Urinary bladder (tissue), 4 donors: Measurements from ENCODE around the gene FRMPD2. TPM values are rescaled to one million over a fixed set of nuclear protein-coding genes. Genes with fewer than 3 reads are reported as not detected.
"Not testable (repeated sequence)": the region's sequence is repeated elsewhere in the genome, so short reads cannot be mapped to it uniquely, and the experiment has no call there.

Experiments
- DNase-seq: peaks from one replicate; pipeline ENCODE4 v3.0.0-alpha.2; 2015; ENCODE audit errors: extremely low spot score
- H3K27ac ChIP-seq: one replicate; pipeline ENCODE4 v1.5.1; 2013; ENCODE audit warnings: low read depth, mild to moderate bottlenecking, moderate library complexity
- H3K36me3 ChIP-seq: one replicate; pipeline ENCODE4 v1.6.1; 2013; ENCODE audit warnings: mild to moderate bottlenecking, moderate library complexity; ENCODE audit not compliant: insufficient read depth
- H3K4me1 ChIP-seq: one replicate; pipeline ENCODE4 v1.6.1; 2013; ENCODE audit warnings: mild to moderate bottlenecking, moderate library complexity; ENCODE audit not compliant: insufficient read depth
- H3K4me3 ChIP-seq: one replicate; pipeline ENCODE4 v1.5.1; 2013; ENCODE audit warnings: low read depth, low read length
- WGBS: extraction: QIAGEN DNeasy Blood & Tissue Kit; methylation state at CpG from one replicate; pipeline ENCODE4 v1.1.7; 2013; 5-methylcytosine and 5-hydroxymethylcytosine counted together
- polyA plus RNA-seq: library from polyadenylated mRNA; stranded (reverse); fragments of 200-250 nt; gene quantifications from one replicate; pipeline ENCODE4 v1.2.3, GENCODE V29; 2013
- total RNA-seq: library from RNA; depleted of rRNA; stranded (reverse); fragments of >200 nt; gene quantifications from one replicate; pipeline ENCODE4 v1.2.3, GENCODE V29; 2014
- donor health status: healthy with polysubstance abuse.
- donor health status: healthy.

FRMPD2 gene
- total and polyA plus RNA-seq, 2 donors: 0.10 to 1.9 TPM

DNA sequence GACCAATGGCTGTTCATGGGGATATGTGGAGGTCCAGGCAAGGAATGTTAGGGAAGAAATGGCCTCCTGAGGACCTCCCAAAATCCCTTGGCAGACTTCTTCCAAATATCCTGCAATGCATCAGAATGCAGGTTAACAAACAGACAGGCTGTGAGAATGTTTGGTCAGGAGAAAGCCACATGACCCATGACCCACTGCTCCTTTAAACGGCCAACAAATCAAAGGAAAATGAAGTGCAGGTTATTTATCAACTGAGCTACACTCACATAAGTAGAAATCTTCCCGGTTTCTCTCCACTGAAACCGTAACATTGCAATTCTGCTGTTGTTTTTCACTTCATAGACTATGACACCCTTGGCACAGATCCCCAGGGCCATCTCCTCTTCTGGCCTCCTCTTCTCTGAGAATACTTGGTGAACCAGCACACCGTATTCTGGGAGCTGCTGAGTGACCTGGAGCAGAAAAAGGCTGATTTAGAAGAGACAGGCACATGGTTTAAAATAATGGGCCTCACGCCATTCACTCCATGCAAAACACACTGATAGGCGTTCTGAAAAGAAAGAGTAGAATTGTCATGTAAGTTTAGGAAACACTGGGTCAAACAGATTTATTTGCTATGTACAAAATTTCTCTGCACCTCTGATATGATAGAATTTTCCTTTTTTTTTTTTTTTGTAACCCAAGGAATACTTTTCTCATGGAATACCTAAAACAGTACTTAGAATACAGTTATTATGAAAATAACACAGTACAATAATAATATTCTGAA lies 67.8 kb downstream of the FRMPD2 start:
- no peaks in the 10 kb centered on the region for H3K4me1 ChIP-seq
- no peak overlapping the region for H3K27ac ChIP-seq
- no peaks in the 10 kb centered on the region for H3K36me3 ChIP-seq
- H3K4me3 ChIP-seq: no peak overlapping the region
- no peak for DNase-seq
- 83% methylated on average over 6 of the region's 6 CpGs for WGBS

DNA sequence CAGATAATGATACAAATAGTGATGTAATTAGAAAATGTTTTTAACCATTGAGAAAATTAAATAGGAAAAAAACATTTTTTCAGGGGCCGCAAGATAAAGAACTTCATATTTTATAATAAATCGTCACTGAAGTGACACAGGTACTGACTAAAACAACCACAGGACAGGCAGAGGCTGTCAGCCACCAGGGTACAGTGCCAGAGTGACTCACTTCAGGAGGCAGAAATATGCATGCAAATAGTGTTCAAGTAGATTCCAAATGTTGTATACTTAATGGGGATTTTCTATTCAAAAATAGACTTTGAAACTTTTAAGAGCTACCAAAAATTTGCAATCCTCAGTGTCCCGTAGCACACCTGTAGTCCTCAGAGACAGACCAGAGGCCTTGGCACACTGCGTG lies 68.6 kb downstream of the FRMPD2 start:
- Histone ChIP-seq H3K27ac (no peak overlapping the region), H3K4me1 (no peaks in the 10 kb centered on the region), H3K36me3 (no peaks in the 10 kb centered on the region), H3K4me3 (no peak overlapping the region)
- no peak for DNase-seq
- 92% methylated on average over 4 of the region's 4 CpGs for WGBS

DNA sequence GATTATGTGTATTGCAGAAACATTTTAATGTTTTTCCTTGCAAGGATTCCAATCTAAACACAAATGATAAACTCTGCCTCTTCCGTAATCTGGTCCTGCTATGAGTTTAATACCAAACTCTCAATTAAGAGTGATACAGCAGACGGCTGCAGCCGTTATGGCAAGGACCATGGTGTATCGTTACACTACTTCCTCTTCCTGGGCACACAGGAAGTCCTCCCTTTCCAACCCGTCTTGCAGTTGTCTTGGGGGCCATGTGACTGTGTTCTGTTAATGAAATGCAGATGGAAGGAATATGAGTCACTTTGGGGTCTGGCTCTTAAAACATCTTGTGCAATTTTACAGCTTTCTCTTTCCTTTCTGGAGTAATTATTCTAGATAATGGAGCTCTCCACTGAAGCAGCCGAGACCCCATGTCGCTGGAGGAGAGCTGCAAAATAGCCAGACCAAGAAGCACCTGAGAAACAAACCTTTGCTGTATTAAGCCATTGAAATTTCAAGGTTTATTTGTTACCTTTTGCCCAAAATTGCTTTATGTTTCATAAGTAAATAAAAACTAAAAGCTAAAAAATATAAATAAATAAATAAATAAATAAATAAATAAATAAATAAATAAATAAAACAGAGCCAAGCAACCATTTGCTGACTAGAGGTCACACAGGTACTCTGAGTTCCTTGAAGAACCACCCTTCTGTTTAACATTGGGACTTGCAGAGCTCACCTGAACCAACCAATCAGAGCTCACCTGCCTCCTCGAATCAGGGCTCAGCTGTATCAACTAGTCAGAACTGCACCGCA lies 74.7 kb downstream of the FRMPD2 start:
- H3K27ac ChIP-seq: no peak overlapping the region
- no peaks in the 10 kb centered on the region for H3K36me3 ChIP-seq
- H3K4me1 ChIP-seq: no peaks in the 10 kb centered on the region
- DNase-seq: no peak
- H3K4me3 ChIP-seq: no peak overlapping the region
- WGBS: 57% methylated on average over 9 of the region's 9 CpGs

DNA sequence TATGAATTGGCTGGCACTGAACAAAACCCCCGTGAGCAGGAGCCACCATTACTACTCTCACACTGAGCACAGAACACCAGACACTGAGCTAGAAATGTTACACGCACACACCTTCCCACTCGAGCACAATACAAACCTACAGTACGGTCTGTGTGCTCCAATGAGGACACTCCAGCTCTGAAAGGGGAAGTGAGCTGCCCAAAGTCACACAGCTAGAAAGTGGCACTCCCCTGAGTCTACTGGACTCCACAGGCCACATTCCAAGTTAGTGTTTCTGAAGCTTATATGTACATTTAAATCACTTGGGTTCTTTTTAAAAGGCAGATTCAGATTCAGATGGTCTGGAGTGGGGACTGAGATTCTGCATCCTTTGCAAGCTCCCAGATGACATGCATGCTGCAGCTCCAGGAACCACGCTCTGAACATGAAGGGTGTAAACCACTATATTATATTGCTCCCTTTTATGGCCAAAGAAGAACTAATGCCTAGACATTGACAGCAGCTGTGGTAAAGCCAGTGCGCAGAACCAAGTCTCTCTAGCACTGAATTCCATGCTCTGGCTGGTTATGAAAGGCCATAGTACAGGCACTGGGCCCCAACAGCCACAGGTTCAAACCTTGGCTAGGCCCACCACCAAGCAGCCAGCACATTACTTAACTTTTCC lies 77.1 kb downstream of the FRMPD2 start:
- DNase-seq: no peak
- H3K4me1 ChIP-seq: no peaks in the 10 kb centered on the region
- H3K4me3 ChIP-seq: no peak overlapping the region
- no peaks in the 10 kb centered on the region for H3K36me3 ChIP-seq
- WGBS: 83% methylated on average over 6 of the region's 6 CpGs
- H3K27ac ChIP-seq: no peak overlapping the region

DNA sequence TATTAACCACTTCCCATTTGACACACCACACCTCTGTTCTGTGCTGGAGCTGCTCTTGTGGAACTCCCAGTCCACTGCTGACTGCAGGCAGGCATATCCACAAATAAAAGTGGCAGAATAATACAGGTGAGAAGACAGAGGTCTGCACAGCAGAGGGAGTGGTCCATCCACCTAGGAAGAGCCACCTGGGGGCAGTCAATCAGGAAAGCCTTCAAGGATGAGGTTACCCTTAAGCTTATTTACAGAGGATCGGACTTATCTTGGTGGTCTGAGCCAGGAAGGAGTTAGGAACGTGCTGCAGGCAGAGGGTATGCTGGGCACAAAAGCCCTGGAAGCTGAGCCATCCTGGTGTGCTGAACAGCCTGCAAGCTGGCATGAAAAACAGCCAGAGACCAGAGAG lies 78.7 kb downstream of the FRMPD2 start:
- no peaks in the 10 kb centered on the region for H3K4me1 ChIP-seq
- no peaks in the 10 kb centered on the region for H3K36me3 ChIP-seq
- 47% methylated on average over 2 of the region's 2 CpGs for WGBS
- no peak overlapping the region for H3K4me3 ChIP-seq
- DNase-seq: no peak
- H3K27ac ChIP-seq: no peak overlapping the region

DNA sequence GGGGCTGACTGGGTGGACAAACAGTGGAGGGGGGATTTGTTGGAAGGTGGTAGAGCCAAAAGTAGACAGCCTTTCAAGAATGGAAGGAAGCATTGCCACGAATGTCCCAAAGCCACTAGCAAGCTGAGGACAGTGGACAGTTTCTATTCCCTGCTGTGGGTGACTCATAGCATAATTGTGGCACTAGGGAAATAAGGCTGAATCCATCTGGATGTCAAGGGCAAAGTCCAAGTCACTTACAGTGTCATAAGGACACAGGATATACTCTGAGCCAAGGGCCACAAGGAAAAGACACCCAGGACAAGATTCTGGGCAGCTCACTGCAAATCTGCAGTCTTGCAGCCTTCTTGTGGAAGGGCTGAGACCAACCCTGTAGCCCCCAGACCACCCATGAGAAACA lies 79.7 kb downstream of the FRMPD2 start:
- DNase-seq: no peak
- Histone ChIP-seq H3K27ac (no peak overlapping the region), H3K36me3 (no peaks in the 10 kb centered on the region), H3K4me1 (no peaks in the 10 kb centered on the region), H3K4me3 (no peak overlapping the region)
- WGBS: 90% methylated on average over 1 of the region's 1 CpG

DNA sequence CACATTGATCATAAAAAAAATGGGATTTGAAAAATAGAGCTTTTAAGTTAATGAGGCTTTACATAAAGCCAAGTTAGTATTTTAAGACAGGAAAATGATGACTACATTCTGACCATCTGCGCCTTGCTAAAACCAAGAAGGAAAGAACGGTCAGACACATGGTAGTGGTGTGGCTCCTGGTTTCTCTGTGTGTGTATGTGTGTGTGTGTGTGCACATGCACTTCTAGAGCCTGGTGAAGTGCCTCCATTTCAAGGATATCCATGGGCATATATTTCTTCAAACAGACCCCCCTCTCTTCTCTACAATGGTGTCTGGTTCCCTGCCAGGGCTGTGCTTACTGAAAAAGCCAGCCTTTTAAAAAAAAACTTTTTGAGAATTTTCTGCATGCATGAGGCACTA lies 80.9 kb downstream of the FRMPD2 start:
- WGBS: 86% methylated on average over 2 of the region's 2 CpGs
- H3K27ac ChIP-seq: no peak overlapping the region
- H3K4me3 ChIP-seq: no peak overlapping the region
- H3K4me1 ChIP-seq: no peaks in the 10 kb centered on the region
- no peaks in the 10 kb centered on the region for H3K36me3 ChIP-seq
- DNase-seq: no peak

DNA sequence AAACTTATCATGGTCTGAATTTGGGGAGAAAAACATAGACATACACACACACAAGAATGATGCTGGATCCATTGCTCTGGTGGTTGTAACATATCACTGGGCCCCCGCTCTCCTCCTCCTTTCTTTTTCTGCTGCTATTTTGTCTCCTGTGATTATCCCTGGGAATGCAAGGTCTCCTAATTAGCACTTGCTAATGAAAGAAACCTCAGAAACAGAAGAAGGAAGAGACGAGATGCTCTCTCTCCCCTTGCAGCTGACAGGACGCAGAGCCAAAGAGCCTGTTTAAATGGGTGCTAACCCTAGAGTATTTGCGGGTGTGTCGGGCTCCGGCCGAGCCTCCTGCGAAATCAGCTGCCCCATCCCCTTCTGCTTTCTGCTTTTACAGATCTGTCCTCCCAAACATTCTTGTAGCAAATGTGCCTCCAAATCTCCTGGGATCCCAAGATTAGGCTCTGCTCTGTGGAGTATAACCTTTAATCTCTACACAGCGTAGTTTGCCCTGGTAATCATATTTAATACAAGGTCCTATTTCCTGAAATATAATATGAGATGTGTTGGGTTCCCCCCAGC lies 81.5 kb downstream of the FRMPD2 start:
- Histone ChIP-seq H3K4me3 (no peak overlapping the region), H3K4me1 (no peaks in the 10 kb centered on the region), H3K27ac (no peak overlapping the region), H3K36me3 (no peaks in the 10 kb centered on the region)
- WGBS: 61% methylated on average over 9 of the region's 9 CpGs
- DNase-seq: no peak

DNA sequence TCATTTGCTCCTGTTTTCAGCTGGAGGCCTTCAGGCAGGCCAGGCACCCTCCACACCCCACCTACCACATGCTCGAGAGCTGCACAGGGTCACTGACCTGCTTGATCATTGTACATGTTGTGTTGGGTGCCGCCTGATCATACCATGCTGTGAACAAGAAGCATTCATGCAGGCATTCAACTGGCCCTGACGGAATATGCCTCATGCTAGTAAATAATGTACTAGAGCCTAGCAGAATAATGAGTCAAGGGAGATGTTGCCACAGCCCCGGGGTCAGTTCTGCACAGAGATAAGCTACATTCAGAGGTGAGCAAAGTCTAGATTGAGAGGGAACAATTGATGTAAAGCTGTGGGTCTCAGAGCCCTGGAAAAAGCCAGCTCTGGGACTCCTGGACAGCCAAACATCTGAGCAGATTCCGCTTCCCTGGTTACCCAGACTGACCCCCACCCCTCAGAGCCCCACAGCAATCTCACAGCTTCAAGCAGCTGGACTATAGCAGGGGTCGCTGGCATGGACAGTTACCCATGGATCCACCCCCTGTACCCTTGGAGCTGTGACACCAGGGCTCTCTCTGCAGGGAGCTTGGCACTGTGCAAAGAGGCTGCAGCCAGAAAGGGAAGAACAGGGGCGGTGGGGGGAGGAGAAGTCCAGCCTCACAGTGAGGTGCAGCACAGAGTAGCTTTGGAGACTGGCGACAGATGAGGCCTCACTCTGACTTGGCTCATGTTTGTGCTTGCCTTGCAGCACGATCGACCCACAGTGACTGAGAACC lies 86.6 kb downstream of the FRMPD2 start:
- no peak for DNase-seq
- no peaks in the 10 kb centered on the region for H3K4me1 ChIP-seq
- no peaks in the 10 kb centered on the region for H3K36me3 ChIP-seq
- H3K4me3 ChIP-seq: no peak overlapping the region
- H3K27ac ChIP-seq: no peak overlapping the region
- WGBS: 60% methylated on average over 10 of the region's 10 CpGs

DNA sequence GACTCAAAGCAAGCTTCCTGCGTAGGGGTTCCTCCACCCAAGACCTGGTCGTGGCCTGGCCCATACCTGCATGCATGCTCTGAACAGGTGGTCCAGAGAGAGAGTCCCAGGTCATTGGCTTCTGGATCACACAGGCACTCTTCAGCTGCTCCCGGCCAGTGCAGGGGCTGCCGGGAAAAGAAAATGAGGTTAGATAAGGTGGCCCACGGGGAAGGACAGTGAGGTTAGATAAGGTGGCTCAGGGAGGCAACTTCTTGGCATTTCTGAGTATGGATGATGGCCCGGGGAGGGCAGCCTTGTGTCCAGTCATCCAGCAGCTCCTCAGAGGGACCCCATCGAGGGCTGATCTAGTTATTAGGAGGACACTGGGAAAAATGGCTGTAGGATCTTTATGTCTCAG lies 87.4 kb downstream of the FRMPD2 start:
- no peaks in the 10 kb centered on the region for H3K36me3 ChIP-seq
- no peak for DNase-seq
- WGBS: 88% methylated on average over 7 of the region's 7 CpGs
- H3K4me1 ChIP-seq: no peaks in the 10 kb centered on the region
- H3K27ac ChIP-seq: no peak overlapping the region
- H3K4me3 ChIP-seq: no peak overlapping the region

DNA sequence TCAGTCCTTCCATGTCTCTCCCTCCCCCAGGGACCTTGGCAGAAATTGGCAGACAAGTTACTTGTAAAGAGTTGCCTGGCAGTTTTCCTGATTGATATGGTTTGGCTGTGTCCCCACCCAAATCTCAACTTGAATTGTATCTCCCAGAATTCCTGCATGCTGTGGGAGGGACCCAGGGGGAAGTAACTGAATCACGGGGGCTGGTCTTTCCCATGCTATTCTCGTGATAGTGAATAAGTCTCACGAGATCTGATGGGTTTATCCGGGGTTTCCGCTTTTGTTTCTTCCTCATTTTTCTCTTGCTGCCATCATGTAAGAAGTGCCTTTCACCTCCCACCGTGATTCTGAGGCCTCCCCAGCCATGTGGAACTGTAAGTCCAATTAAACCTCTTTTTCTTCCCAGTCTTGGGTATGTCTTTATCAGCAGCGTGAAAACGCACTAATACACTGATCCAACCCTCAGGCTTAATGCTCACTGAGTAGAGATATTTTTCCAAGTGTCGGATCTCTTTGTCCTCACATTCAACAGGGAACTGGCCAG lies 88.2 kb downstream of the FRMPD2 start:
- H3K36me3 ChIP-seq, DNase-seq: not testable (repeated sequence)
- 89% methylated on average over 9 of the region's 9 CpGs for WGBS

DNA sequence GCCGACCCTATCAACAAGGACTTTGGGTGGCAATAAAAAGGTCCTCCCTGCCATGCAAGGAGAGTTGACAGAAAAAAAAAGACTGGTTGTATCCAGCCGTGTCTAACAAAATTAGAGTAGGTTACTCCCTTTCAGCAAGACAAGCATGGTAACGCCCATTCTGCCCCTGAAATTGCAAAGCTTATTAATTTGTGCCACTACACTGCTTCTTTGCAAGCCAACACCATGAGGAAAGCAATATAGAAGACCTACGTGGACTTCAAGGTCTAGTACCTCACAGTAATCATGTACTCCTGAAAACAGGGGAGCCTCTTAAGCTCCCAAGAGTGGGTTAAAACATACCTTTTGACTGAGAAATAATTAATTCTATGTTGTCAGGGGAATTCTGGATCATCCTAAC lies 90.3 kb downstream of the FRMPD2 start:
- Histone ChIP-seq H3K4me3 (no peak overlapping the region), H3K27ac (no peak overlapping the region), H3K36me3 (no peaks in the 10 kb centered on the region), H3K4me1 (no peaks in the 10 kb centered on the region)
- WGBS: 77% methylated on average over 4 of the region's 4 CpGs
- DNase-seq: no peak

More for the DNA sequence above, 88.2 kb downstream of the FRMPD2 start:
- not testable (repeated sequence) for H3K4me3 ChIP-seq, H3K4me1 ChIP-seq, H3K27ac ChIP-seq

DNA sequence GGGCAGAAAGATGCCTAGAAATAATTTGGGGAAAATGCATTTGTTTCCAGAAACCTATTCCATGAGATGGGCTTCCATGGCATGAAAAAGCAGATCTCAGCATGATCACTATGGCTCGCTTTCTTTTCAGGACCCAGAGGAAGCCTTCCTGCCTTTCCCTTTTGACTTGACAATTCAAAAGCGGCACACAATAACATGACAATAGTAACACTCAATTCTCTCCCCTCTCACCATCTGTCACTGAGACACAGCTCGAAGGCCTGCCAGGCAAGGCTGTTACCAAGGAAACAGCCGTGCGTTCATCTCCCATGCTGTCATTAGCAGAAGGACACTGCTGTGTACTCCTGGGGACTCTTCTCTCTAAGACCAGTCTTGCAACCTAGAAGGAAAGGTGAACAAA lies 101.8 kb downstream of the FRMPD2 start:
- WGBS: 59% methylated on average over 5 of the region's 5 CpGs
- not testable (repeated sequence) for H3K4me3 ChIP-seq, DNase-seq, H3K36me3 ChIP-seq, H3K4me1 ChIP-seq, H3K27ac ChIP-seq
